Testis (tissue), 3 donors: ENCODE data around the gene RPL28. TPM values are rescaled to one million over a fixed set of nuclear protein-coding genes. Genes with fewer than 3 reads are reported as not detected.

Source experiments
- DNase-seq: peaks from one replicate; pipeline ENCODE4 v3.0.0-alpha.2; 2019
- H3K27ac ChIP-seq, 2 donors: fragments of 200-600 bp; sonication (generic); one replicate each; pipeline ENCODE4 v1.5.1; 2019
- H3K27me3 ChIP-seq: fragments of 200-600 bp; sonication (generic); one replicate; pipeline ENCODE4 v1.5.1; 2019
- H3K36me3 ChIP-seq: fragments of 200-600 bp; sonication (generic); one replicate; pipeline ENCODE4 v1.5.1; 2017; ENCODE audit warnings: low read depth; ENCODE audit errors: missing control alignments
- H3K4me1 ChIP-seq: fragments of 200-600 bp; sonication (generic); one replicate; pipeline ENCODE4 v1.5.1; 2019
- H3K4me3 ChIP-seq, 2 donors: fragments of 200-600 bp; sonication (generic); one replicate each; pipeline ENCODE4 v1.5.1; 2017 to 2019
- H3K9me3 ChIP-seq: fragments of 200-600 bp; sonication (generic); one replicate; pipeline ENCODE4 v1.5.1; 2017
- POLR2A ChIP-seq: fragments of 450-650 bp; IDR thresholded peaks from one replicate; pipeline ENCODE4 v1.6.1; 2017; ENCODE audit warnings: antibody characterized with exemption, mild to moderate bottlenecking, moderate library complexity
- WGBS, 2 donors: methylation state at CpG; one replicate each; pipeline ENCODE4 v1.1.5; 2018; 5-methylcytosine and 5-hydroxymethylcytosine counted together
- intact Hi-C: fragments of 100-400 bp; cut with DNase I; formaldehyde crosslinking; loops from one replicate; pipeline ENCODE4 v1.15.1; 2023; ENCODE audit warnings: low total_unique reads
- polyA plus RNA-seq: library from polyadenylated mRNA; stranded (reverse); fragments of 350-450 nt; fragmentation: Illumina TruSeq; extraction: RNeasy Lipid Tissue Mini Kit (QIAGEN cat#74804); gene quantifications from one replicate; pipeline ENCODE4 v1.2.3, GENCODE V29; 2014; ENCODE audit warnings: low read depth, low replicate concordance; ENCODE audit not compliant: insufficient read depth
- total RNA-seq, 2 donors: library from RNA; depleted of rRNA; stranded (reverse); fragments of >200 nt; gene quantifications; one replicate each; pipeline ENCODE4 v1.2.3, GENCODE V29; 2016
- TF ChIP-seq, protein P1 (sequence below), 3 experiments: fragments of 450-650 bp in 2 of 3; fragments of 200-600 bp in 1 of 3; sonication (generic) in 1 of 3; IDR thresholded peaks; one replicate each; pipeline ENCODE4 v1.5.1; 2016 to 2019; ENCODE audit warnings: antibody characterized with exemption in 3 of 3, mild to moderate bottlenecking in 2 of 3, moderate library complexity in 1 of 3

Gene RPL28
- total and polyA plus RNA-seq, 3 donors from 2014 or later: 284 to 1,024 (median 624) TPM

DNA sequence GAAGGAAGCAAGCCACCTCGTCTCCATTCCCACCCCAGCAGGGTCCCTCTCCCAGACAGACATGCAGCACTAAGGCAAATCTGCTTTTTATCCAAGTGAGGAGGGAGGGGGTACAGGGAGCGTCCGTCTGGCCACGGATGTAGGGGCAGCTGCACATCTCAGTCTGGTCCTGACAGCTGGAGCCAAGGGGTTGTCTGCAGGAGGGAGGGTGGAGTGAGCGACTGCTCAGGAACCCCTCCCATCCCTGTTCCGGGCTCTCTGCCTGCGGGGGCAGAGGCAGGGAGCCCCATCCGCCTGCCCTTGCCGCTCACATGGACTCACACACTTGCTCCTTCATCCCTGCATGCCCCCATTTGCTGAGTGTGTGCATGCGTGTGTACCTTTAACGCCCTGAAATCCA, 6.6 kb upstream of the RPL28 start:
- H3K9me3 ChIP-seq: no peaks in the 10 kb centered on the region
- WGBS, 2 donors: 72 to 75% methylated on average over 9 to 11 of the region's 11 CpGs
- DNase-seq: no peak
- H3K27me3 ChIP-seq: no peaks in the 10 kb centered on the region
- TF ChIP-seq POLR2A: no peak
- TF ChIP-seq, protein P1, sequence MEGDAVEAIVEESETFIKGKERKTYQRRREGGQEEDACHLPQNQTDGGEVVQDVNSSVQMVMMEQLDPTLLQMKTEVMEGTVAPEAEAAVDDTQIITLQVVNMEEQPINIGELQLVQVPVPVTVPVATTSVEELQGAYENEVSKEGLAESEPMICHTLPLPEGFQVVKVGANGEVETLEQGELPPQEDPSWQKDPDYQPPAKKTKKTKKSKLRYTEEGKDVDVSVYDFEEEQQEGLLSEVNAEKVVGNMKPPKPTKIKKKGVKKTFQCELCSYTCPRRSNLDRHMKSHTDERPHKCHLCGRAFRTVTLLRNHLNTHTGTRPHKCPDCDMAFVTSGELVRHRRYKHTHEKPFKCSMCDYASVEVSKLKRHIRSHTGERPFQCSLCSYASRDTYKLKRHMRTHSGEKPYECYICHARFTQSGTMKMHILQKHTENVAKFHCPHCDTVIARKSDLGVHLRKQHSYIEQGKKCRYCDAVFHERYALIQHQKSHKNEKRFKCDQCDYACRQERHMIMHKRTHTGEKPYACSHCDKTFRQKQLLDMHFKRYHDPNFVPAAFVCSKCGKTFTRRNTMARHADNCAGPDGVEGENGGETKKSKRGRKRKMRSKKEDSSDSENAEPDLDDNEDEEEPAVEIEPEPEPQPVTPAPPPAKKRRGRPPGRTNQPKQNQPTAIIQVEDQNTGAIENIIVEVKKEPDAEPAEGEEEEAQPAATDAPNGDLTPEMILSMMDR (IDR thresholded peaks at IDR 0.05): no peak
- peaks cover 7% of the 10 kb centered on the region for H3K4me1 ChIP-seq
- intact Hi-C loops: no loop called here
- H3K27ac ChIP-seq: no peak overlapping the region
- H3K4me3 ChIP-seq: no peak overlapping the region
- no peaks in the 10 kb centered on the region for H3K36me3 ChIP-seq

DNA sequence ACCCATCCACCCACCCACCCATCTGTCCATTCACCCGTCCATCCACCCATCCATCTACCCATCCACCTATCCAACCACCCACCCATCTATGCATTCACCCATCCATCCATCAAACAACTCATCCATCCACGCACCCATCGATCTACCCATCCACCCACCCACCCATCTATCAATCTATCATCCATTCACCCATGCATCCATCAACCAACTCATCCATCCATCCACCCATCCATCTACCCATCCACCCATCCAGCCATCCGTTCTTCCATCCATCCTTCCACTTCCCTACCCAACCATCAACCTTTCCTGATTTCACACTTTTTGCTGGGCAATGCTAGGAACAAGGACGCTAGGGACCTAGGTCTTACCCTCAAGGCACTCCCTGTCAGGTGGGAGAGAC, 3.7 kb upstream of the RPL28 start:
- TF ChIP-seq, protein P1 (IDR thresholded peaks at IDR 0.05): no peak
- no peak for TF ChIP-seq POLR2A
- H3K4me3 ChIP-seq: no peak overlapping the region
- intact Hi-C loops: loop anchor here (5.0 kb wide), 1 partner anchor 40 kb away; no protein-coding TSS in a partner anchor
- H3K27me3 ChIP-seq: no peaks in the 10 kb centered on the region
- WGBS, 2 donors: 95 to 98% methylated on average over 5 of the region's 5 CpGs
- DNase-seq: no peak
- no peaks in the 10 kb centered on the region for H3K36me3 ChIP-seq
- no peaks in the 10 kb centered on the region for H3K9me3 ChIP-seq
- peaks cover 21% of the 10 kb centered on the region for H3K4me1 ChIP-seq
- H3K27ac ChIP-seq: no peak overlapping the region

DNA sequence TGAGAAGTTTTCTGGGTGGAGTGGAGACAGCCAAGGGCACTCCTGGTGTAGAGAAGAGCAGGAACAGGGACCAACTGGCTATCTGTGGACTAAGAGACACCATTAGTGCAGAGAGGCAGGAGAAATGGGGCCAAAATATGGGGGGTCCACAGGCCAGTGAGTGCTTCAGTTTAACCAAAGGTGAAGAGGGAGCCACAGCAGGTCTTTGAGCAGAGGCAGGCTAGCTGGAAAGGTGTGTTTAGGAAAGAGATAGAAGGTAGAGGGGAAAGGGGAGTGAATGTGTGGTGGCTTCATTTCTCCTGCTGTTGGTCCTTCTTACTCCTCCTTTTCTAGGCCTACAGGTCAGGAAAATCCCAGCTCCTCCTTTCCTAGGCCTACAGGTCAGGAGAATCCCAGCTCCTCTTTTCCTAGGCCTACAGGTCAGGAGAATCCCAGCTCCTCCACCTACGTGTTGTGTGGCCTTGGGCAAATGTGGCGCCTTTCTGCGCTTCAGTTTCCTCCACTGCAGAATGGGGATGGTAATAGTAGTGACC, 3.1 kb upstream of the RPL28 start:
- no peak for TF ChIP-seq POLR2A
- TF ChIP-seq, protein P1 (IDR thresholded peaks at IDR 0.05): no peak
- Histone ChIP-seq H3K4me1 (peaks cover 27% of the 10 kb centered on the region), H3K27ac (no peak overlapping the region), H3K9me3 (no peaks in the 10 kb centered on the region), H3K4me3 (no peak overlapping the region), H3K27me3 (no peaks in the 10 kb centered on the region), H3K36me3 (no peaks in the 10 kb centered on the region)
- DNase-seq: no peak
- intact Hi-C loops: loop anchor here (5.0 kb wide), 1 partner anchor 40 kb away; no protein-coding TSS in a partner anchor
- whole genome bisulfite sequencing, 2 donors: 69 to 82% methylated on average over 3 of the region's 3 CpGs

DNA sequence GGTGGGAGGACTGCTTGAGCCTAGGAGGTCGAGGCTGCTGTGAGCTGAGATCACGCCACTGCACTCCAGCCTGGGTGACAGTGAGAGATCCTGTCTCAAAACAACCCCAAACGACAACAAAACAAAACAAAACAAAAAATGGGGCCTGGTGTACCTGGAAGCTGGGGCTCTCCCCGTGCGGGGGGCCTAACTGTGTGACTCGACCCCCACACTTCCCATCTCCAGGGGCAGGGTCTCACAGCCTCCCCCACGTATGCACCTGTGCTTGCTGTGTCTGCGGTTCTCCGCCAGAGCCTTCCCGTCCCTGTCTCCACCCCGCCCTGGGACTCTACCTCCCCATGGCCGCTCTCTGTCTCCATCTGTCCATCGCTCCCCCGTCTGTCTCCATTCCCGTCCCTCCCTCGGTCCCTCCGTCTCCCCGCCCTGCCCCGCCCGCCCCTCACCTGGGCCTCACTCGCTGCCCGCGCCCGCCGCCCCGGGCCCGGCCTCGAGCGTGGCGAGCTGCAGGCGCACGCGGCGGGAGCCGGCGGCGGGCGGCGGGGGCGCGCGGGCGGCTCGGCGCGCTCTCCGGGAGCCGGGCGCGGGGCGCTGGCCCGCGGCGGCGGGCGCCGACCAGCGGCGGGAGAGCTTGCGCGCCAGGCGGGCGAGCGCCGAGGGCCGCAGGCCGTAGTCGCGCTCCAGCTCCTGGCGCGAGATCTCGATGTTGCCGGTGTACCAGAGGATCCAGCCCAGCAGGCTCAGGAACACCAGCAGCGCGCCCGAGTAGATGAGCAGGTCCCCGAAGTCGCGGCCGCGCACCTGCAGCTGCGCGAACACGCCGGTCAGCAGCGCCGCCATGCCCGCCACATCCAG, 2.2 kb upstream of the RPL28 start:
- H3K4me1 ChIP-seq: peaks cover 35% of the 10 kb centered on the region
- no peaks in the 10 kb centered on the region for H3K36me3 ChIP-seq
- DNase-seq: peak; percentile 67
- TF ChIP-seq POLR2A: no peak
- TF ChIP-seq, protein P1 (IDR thresholded peaks at IDR 0.05): peak in 1 of 3 experiments; percentile 15
- intact Hi-C loops: loop anchor here (5.0 kb wide), 1 partner anchor 41 kb away; no protein-coding TSS in a partner anchor
- peak overlapping the region; percentile 13 to 45 for H3K4me3 ChIP-seq
- H3K27me3 ChIP-seq: no peaks in the 10 kb centered on the region
- no peaks in the 10 kb centered on the region for H3K9me3 ChIP-seq
- peak overlapping the region; percentile 39 to 93 for H3K27ac ChIP-seq
- 4 to 15% methylated on average over 18 to 62 of the region's 88 CpGs for WGBS, 2 donors
